K562 (cell line): Measurements from ENCODE around the gene RETREG1. TPM values are rescaled to one million over a fixed set of nuclear protein-coding genes. Genes with fewer than 3 reads are reported as not detected.

Source experiments
- BMI1 ChIP-seq: fragments of 150-350 bp; IDR thresholded peaks from 2 replicates; pipeline ENCODE4 v1.6.1; 2014; ENCODE audit warnings: low read length
- C11orf30 ChIP-seq: fragments of 450-650 bp; IDR thresholded peaks from 2 replicates; pipeline ENCODE4 v1.6.1; 2016; ENCODE audit warnings: low read depth, mild to moderate bottlenecking
- HDAC2 ChIP-seq: fragments of 450-650 bp; IDR thresholded peaks from 2 replicates; pipeline ENCODE4 v1.6.1; 2016; ENCODE audit warnings: mild to moderate bottlenecking
- HNRNPUL1 ChIP-seq: fragments of 200-400 bp; formaldehyde crosslinking; IDR thresholded peaks from 2 replicates; pipeline ENCODE4 v1.6.1; 2017; ENCODE audit warnings: low read length
- IFI16 ChIP-seq: fragments of 250-450 bp; sonication (Bioruptor Pico); IDR thresholded peaks from 2 replicates; pipeline ENCODE4 v2.1.2; 2022; ENCODE audit warnings: mild to moderate bottlenecking, inconsistent platforms
- KHSRP ChIP-seq: fragments of 450-650 bp; IDR thresholded peaks from 2 replicates; pipeline ENCODE4 v1.6.1; 2017
- MAFF ChIP-seq: IDR thresholded peaks from 2 replicates; pipeline ENCODE4 v1.6.1; 2012; ENCODE audit warnings: low read length, improper control_type of control experiment
- MAFG ChIP-seq: fragments of 450-650 bp; conservative IDR thresholded peaks from 2 replicates; pipeline ENCODE4 v1.6.1; 2016; ENCODE audit warnings: missing genetic modification characterization, missing compliant biosample characterization
- MAFK ChIP-seq: IDR thresholded peaks from 2 replicates; pipeline ENCODE4 v1.6.1; 2011; ENCODE audit warnings: low read length, improper control_type of control experiment
- MTA2 ChIP-seq: fragments of 450-650 bp; IDR thresholded peaks from 2 replicates; pipeline ENCODE4 v1.6.1; 2016; ENCODE audit warnings: low read depth
- NR2F6 ChIP-seq: fragments of 450-650 bp; formaldehyde crosslinking; IDR thresholded peaks from 2 replicates; pipeline ENCODE4 v1.4.0; 2020; ENCODE audit warnings: mild to moderate bottlenecking
- POLR3G ChIP-seq: IDR thresholded peaks from 2 replicates; pipeline ENCODE4 v1.6.1; 2011; ENCODE audit not compliant: insufficient read length, insufficient replicate concordance; ENCODE audit errors: extremely low read depth
- RAD21 ChIP-seq, 2 experiments: fragments of 250-450 bp in 1 of 2; fragments of 450-650 bp in 1 of 2; sonication (Bioruptor Pico) in 1 of 2; formaldehyde crosslinking in 1 of 2; IDR thresholded peaks in 1 of 2; conservative IDR thresholded peaks in 1 of 2; 2 replicates each; pipeline versions ENCODE4 v1.4.0 to v1.8.0; 2020 to 2022; ENCODE audit warnings: mild to moderate bottlenecking in 2 of 2, moderate library complexity in 1 of 2
- RFX5 ChIP-seq: IDR thresholded peaks from 2 replicates; pipeline ENCODE4 v1.6.1; 2011; ENCODE audit warnings: low read depth, mild to moderate bottlenecking, improper control_type of control experiment, low read length
- SRSF7 ChIP-seq: fragments of 200-400 bp; formaldehyde crosslinking; optimal IDR thresholded peaks from 2 replicates; pipeline ENCODE3; 2017; ENCODE audit warnings: mild to moderate bottlenecking, low read depth, low read length
- TAF1 ChIP-seq: IDR thresholded peaks from 2 replicates; pipeline ENCODE4 v1.6.1; 2011; ENCODE audit warnings: mild to moderate bottlenecking, low read length, moderate library complexity; ENCODE audit not compliant: insufficient read depth, control insufficient read depth, severe bottlenecking; ENCODE audit errors: extremely low read depth
- TOE1 ChIP-seq, 2 experiments: fragments of 450-650 bp in 1 of 2; sonication (generic) in 1 of 2; formaldehyde crosslinking in 1 of 2; IDR thresholded peaks; 2 replicates each; pipeline versions ENCODE4 v1.7.1 to v1.8.0; 2016 to 2022; ENCODE audit warnings: borderline replicate concordance in 2 of 2, mild to moderate bottlenecking in 2 of 2, antibody characterized with exemption in 1 of 2, inconsistent platforms in 1 of 2, low read depth in 1 of 2, missing genetic modification reagents in 1 of 2, moderate library complexity in 1 of 2
- XRCC5 ChIP-seq: fragments of 200-400 bp; formaldehyde crosslinking; IDR thresholded peaks from 2 replicates; pipeline ENCODE4 v1.6.1; 2017; ENCODE audit warnings: low read depth, mild to moderate bottlenecking, low read length
- ZNF316 ChIP-seq: fragments of 450-650 bp; IDR thresholded peaks from 2 replicates; pipeline ENCODE4 v1.6.1; 2016
- ZNF75A ChIP-seq: fragments of 450-650 bp; formaldehyde crosslinking; IDR thresholded peaks from 2 replicates; pipeline ENCODE4 v1.4.0; 2020; ENCODE audit warnings: mild to moderate bottlenecking
- polyA plus RNA-seq, 8 experiments: library from polyadenylated mRNA; depleted of rRNA in 4 of 8; stranded (reverse) in 5 of 8; unstranded in 3 of 8; fragments of >200 nt; fragmentation: Nextera tagmentation in 2 of 8; fragmentation: Illumina TruSeq in 1 of 8; extraction: Ambion mirVana in 2 of 8; extraction: Trizol in 1 of 8; gene quantifications; 2 replicates each; pipeline versions ENCODE4 v1.2.1 to v1.2.3, GENCODE V29; 2011 to 2014; ENCODE audit warnings: inconsistent platforms in 1 of 8, missing spikeins in 1 of 8
- total RNA-seq, 7 experiments: library from RNA; depleted of rRNA in 6 of 7; stranded (reverse); fragments of >200 nt in 6 of 7; fragmentation: Illumina TruSeq in 2 of 7; extraction: Trizol in 2 of 7; gene quantifications; 2 replicates each; pipeline versions ENCODE4 v1.2.1 to v1.2.3, GENCODE V29; 2011 to 2021; ENCODE audit warnings: low replicate concordance in 1 of 7
- TF ChIP-seq, protein P1 (sequence below): fragments of 150-350 bp; IDR thresholded peaks from 2 replicates; pipeline ENCODE4 v1.6.1; 2014; ENCODE audit warnings: low read depth, mild to moderate bottlenecking, low read length, borderline replicate concordance
- TF ChIP-seq, protein P2 (sequence below): sonication (generic); formaldehyde crosslinking; IDR thresholded peaks from 2 replicates; pipeline ENCODE4 v1.9.0; 2022; ENCODE audit warnings: mild to moderate bottlenecking, missing genetic modification reagents

RETREG1 gene
- total and polyA plus RNA-seq, 9 of the 15 experiments (the other 6 are each of a cell fraction or from before 2014, with no cell fraction given): 0.01 to 0.20 (median 0.08) TPM; not detected in 5

- TF ChIP-seq ZNF75A (CRISPR knock-in tag) (no peak), HDAC2 (no peak), HNRNPUL1 (no peak), RAD21 (CRISPR knock-in tag; conservative IDR thresholded peaks at IDR 0.05 in 1 of 2, IDR thresholded peaks at IDR 0.05 in 1 of 2) (peak in 1 of 2 experiments; percentile 44; a peak in 2 of 4 replicates), IFI16 (CRISPR knock-in tag) (no peak), RFX5 (no peak), XRCC5 (no peak), TAF1 (no peak), TOE1 (IDR thresholded peaks at IDR 0.05; ENCODE audit: borderline replicate concordance) (no peak), TOE1 (CRISPR knock-in tag; IDR thresholded peaks at IDR 0.05; ENCODE audit: borderline replicate concordance, low read depth) (no peak), BMI1 (no peak), NR2F6 (CRISPR knock-in tag) (no peak), SRSF7 (no peak), MAFG (tag) (peak; percentile 83), ZNF316 (peak; percentile 89), KHSRP (no peak), C11orf30 (peak; percentile 79), POLR3G (no peak), MTA2 (no peak), MAFF (peak; percentile 83), MAFK (peak; percentile 80)
- TF ChIP-seq, protein P1, sequence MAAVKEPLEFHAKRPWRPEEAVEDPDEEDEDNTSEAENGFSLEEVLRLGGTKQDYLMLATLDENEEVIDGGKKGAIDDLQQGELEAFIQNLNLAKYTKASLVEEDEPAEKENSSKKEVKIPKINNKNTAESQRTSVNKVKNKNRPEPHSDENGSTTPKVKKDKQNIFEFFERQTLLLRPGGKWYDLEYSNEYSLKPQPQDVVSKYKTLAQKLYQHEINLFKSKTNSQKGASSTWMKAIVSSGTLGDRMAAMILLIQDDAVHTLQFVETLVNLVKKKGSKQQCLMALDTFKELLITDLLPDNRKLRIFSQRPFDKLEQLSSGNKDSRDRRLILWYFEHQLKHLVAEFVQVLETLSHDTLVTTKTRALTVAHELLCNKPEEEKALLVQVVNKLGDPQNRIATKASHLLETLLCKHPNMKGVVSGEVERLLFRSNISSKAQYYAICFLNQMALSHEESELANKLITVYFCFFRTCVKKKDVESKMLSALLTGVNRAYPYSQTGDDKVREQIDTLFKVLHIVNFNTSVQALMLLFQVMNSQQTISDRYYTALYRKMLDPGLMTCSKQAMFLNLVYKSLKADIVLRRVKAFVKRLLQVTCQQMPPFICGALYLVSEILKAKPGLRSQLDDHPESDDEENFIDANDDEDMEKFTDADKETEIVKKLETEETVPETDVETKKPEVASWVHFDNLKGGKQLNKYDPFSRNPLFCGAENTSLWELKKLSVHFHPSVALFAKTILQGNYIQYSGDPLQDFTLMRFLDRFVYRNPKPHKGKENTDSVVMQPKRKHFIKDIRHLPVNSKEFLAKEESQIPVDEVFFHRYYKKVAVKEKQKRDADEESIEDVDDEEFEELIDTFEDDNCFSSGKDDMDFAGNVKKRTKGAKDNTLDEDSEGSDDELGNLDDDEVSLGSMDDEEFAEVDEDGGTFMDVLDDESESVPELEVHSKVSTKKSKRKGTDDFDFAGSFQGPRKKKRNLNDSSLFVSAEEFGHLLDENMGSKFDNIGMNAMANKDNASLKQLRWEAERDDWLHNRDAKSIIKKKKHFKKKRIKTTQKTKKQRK: no peak
- TF ChIP-seq, protein P2, sequence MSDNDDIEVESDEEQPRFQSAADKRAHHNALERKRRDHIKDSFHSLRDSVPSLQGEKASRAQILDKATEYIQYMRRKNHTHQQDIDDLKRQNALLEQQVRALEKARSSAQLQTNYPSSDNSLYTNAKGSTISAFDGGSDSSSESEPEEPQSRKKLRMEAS (CRISPR knock-in tag): no peak
Measured at GRCh38 chr5:16437977-16438376, 178.8 kb downstream of the RETREG1 start (continued).
